Mesendoderm (in vitro differentiated cells): ENCODE measurements around the gene TGFB1I1.
"Not testable (repeated sequence)": the region's sequence is repeated elsewhere in the genome, so short reads cannot be mapped to it uniquely, and the experiment has no call there.

Source experiments
- DNase-seq: peaks from one replicate; pipeline ENCODE4 v3.0.0; 2013
- H2AK5ac ChIP-seq: 2 replicates; pipeline ENCODE4 v1.6.1; 2013; ENCODE audit warnings: low read length, inconsistent platforms
- H2BK120ac ChIP-seq: 2 replicates; pipeline ENCODE4 v1.6.1; 2013; ENCODE audit warnings: low read depth, mild to moderate bottlenecking, low read length, moderate library complexity, mixed read lengths
- H2BK15ac ChIP-seq: replicated peaks from 2 replicates; pipeline ENCODE4 v1.6.1; 2013; ENCODE audit warnings: low read depth, mild to moderate bottlenecking, moderate library complexity
- H2BK5ac ChIP-seq: 2 replicates; pipeline ENCODE4 v1.6.1; 2013; ENCODE audit warnings: low read length, inconsistent platforms
- H3K18ac ChIP-seq: 2 replicates; pipeline ENCODE4 v1.6.1; 2013; ENCODE audit warnings: mild to moderate bottlenecking, low read length, mixed read lengths
- H3K23ac ChIP-seq: one replicate; pipeline ENCODE4 v1.6.1; 2013; ENCODE audit warnings: low read length
- H3K27ac ChIP-seq: 2 replicates; pipeline ENCODE4 v1.5.1; 2013; ENCODE audit warnings: low read depth, mild to moderate bottlenecking, inconsistent platforms, low read length, moderate library complexity
- H3K27me3 ChIP-seq: 2 replicates; pipeline ENCODE4 v1.6.1; 2013; ENCODE audit warnings: low read length, control low read depth, mild to moderate bottlenecking, inconsistent platforms; ENCODE audit not compliant: insufficient read depth, poor library complexity
- H3K36me3 ChIP-seq: 2 replicates; pipeline ENCODE4 v1.6.1; 2013; ENCODE audit warnings: low read length, inconsistent platforms; ENCODE audit not compliant: control insufficient read depth, insufficient read depth
- H3K4ac ChIP-seq: one replicate; pipeline ENCODE4 v1.6.1; 2013; ENCODE audit warnings: low read depth, mild to moderate bottlenecking, low read length, moderate library complexity
- H3K4me1 ChIP-seq: 2 replicates; pipeline ENCODE4 v1.6.1; 2013; ENCODE audit warnings: low read depth, low read length, inconsistent platforms; ENCODE audit not compliant: control insufficient read depth
- H3K4me2 ChIP-seq: 2 replicates; pipeline ENCODE4 v1.6.1; 2013; ENCODE audit warnings: low read length
- H3K4me3 ChIP-seq: 2 replicates; pipeline ENCODE4 v1.5.1; 2013; ENCODE audit warnings: mild to moderate bottlenecking, low read length
- H3K56ac ChIP-seq: one replicate; pipeline ENCODE4 v1.6.1; 2013; ENCODE audit warnings: low read length
- H3K79me1 ChIP-seq: 2 replicates; pipeline ENCODE4 v1.6.1; 2013; ENCODE audit warnings: low read length, inconsistent platforms
- H3K79me2 ChIP-seq: 2 replicates; pipeline ENCODE4 v1.6.1; 2013; ENCODE audit warnings: mild to moderate bottlenecking, low read length; ENCODE audit not compliant: control insufficient read depth, insufficient read depth
- H3K9ac ChIP-seq: 2 replicates; pipeline ENCODE4 v1.6.1; 2013; ENCODE audit warnings: low read length, inconsistent platforms
- H4K5ac ChIP-seq: one replicate; pipeline ENCODE4 v1.6.1; 2013; ENCODE audit warnings: low read length
- H4K8ac ChIP-seq: one replicate; pipeline ENCODE4 v1.6.1; 2013; ENCODE audit warnings: low read depth, mild to moderate bottlenecking, control low read depth, low read length, moderate library complexity
- WGBS: extraction: QIAGEN DNeasy Blood & Tissue Kit; methylation state at CpG from one replicate; pipeline ENCODE4 v1.1.7; 2013; ENCODE audit warnings: low lambda C conversion rate, missing lambda C conversion rate; ENCODE audit not compliant: insufficient coverage; ENCODE audit errors: extremely low coverage; 5-methylcytosine and 5-hydroxymethylcytosine counted together

TGFB1I1 gene

GRCh38 chr16:31479751-31480150 lies 7.8 kb downstream of the TGFB1I1 start:
- no CpG with 5 or more reads among the region's 9 CpGs for WGBS

GRCh38 chr16:31480851-31481536 lies 9.0 kb downstream of the TGFB1I1 start:
- no peaks in the 10 kb centered on the region for H3K4me1 ChIP-seq
- no peaks in the 10 kb centered on the region for H3K36me3 ChIP-seq
- DNase-seq: no peak
- H3K4me3 ChIP-seq: no peak overlapping the region
- H3K4ac ChIP-seq: no peak overlapping the region
- no peak overlapping the region for H2AK5ac ChIP-seq
- no peak overlapping the region for H3K18ac ChIP-seq
- H4K5ac ChIP-seq: no peak overlapping the region
- no peak overlapping the region for H3K27ac ChIP-seq
- no peak overlapping the region for H3K4me2 ChIP-seq
- no peaks in the 10 kb centered on the region for H3K27me3 ChIP-seq
- WGBS: no CpG with 5 or more reads among the region's 7 CpGs
- H2BK15ac ChIP-seq: no peak overlapping the region
- H3K79me1 ChIP-seq: no peaks in the 10 kb centered on the region
- no peak overlapping the region for H2BK5ac ChIP-seq
- no peaks in the 10 kb centered on the region for H3K79me2 ChIP-seq
- no peak overlapping the region for H3K56ac ChIP-seq
- no peak overlapping the region for H2BK120ac ChIP-seq
- no peak overlapping the region for H3K9ac ChIP-seq
- H4K8ac ChIP-seq: no peak overlapping the region
- no peak overlapping the region for H3K23ac ChIP-seq

More at GRCh38 chr16:31479751-31480150, 7.8 kb downstream of the TGFB1I1 start:
- H3K79me2 ChIP-seq: no peaks in the 10 kb centered on the region
- H3K56ac ChIP-seq: no peak overlapping the region
- H3K27ac ChIP-seq: no peak overlapping the region
- H4K5ac ChIP-seq: no peak overlapping the region
- H3K4me3 ChIP-seq: no peak overlapping the region
- H3K79me1 ChIP-seq: no peaks in the 10 kb centered on the region
- H3K18ac ChIP-seq: no peak overlapping the region
- H3K4me1 ChIP-seq: no peaks in the 10 kb centered on the region
- no peak overlapping the region for H2AK5ac ChIP-seq
- no peak overlapping the region for H3K4ac ChIP-seq
- H3K36me3 ChIP-seq: no peaks in the 10 kb centered on the region
- H4K8ac ChIP-seq: no peak overlapping the region
- no peak for DNase-seq
- H2BK15ac ChIP-seq: no peak overlapping the region
- H3K27me3 ChIP-seq: peaks cover 3% of the 10 kb centered on the region
- no peak overlapping the region for H3K4me2 ChIP-seq
- no peak overlapping the region for H3K9ac ChIP-seq
- no peak overlapping the region for H2BK5ac ChIP-seq
- H2BK120ac ChIP-seq: no peak overlapping the region
- H3K23ac ChIP-seq: no peak overlapping the region

- H3K9ac ChIP-seq: no peak within 1 kb of the TSS
- no peaks in the 10 kb centered on the region for H3K79me1 ChIP-seq
- no peak within 1 kb of the TSS for H2AK5ac ChIP-seq
- no peak within 1 kb of the TSS for H4K8ac ChIP-seq
- peaks cover 10% of the 10 kb centered on the region for H3K27me3 ChIP-seq
- no peak within 1 kb of the TSS for H3K23ac ChIP-seq
- no peak within 1 kb of the TSS for H3K4ac ChIP-seq
- no CpG with 5 or more reads among the region's 4 CpGs for WGBS
- H3K79me2 ChIP-seq: no peaks in the 10 kb centered on the region
- H3K4me1 ChIP-seq: no peaks in the 10 kb centered on the region
- H4K5ac ChIP-seq: no peak within 1 kb of the TSS
- no peak within 1 kb of the TSS for H3K56ac ChIP-seq
- H3K4me2 ChIP-seq: no peak within 1 kb of the TSS
- no peak for DNase-seq
- H3K4me3 ChIP-seq: no peak within 1 kb of the TSS
- H2BK15ac ChIP-seq: no peak within 1 kb of the TSS
- no peak within 1 kb of the TSS for H2BK5ac ChIP-seq
- no peak within 1 kb of the TSS for H3K27ac ChIP-seq
- H3K18ac ChIP-seq: no peak within 1 kb of the TSS
- no peaks in the 10 kb centered on the region for H3K36me3 ChIP-seq
- no peak within 1 kb of the TSS for H2BK120ac ChIP-seq
Measured at GRCh38 chr16:31483081-31483480, 11.1 kb downstream of the TGFB1I1 start, which contains the start of gene SLC5A2. Gene SLC5A2 (plus strand): TSS chr16:31483123. CDS start chr16:31483137, 14 bp downstream.

- H3K9ac ChIP-seq, DNase-seq, H3K56ac ChIP-seq, H3K4me1 ChIP-seq, H2AK5ac ChIP-seq, H3K18ac ChIP-seq, H3K79me2 ChIP-seq, H4K5ac ChIP-seq, H3K4ac ChIP-seq, H3K4me3 ChIP-seq, H2BK15ac ChIP-seq, H3K27ac ChIP-seq, H4K8ac ChIP-seq, H3K79me1 ChIP-seq, H2BK5ac ChIP-seq, H3K4me2 ChIP-seq, H3K36me3 ChIP-seq, H2BK120ac ChIP-seq, H3K23ac ChIP-seq: not testable (repeated sequence)
- WGBS: no CpG with 5 or more reads among the region's 4 CpGs
- peaks cover 12% of the 10 kb centered on the region for H3K27me3 ChIP-seq
Measured at GRCh38 chr16:31484048-31484447, 12.1 kb downstream of the TGFB1I1 start.

- WGBS: no CpG with 5 or more reads among the region's 14 CpGs
- Histone ChIP-seq H3K36me3 (no peaks in the 10 kb centered on the region), H3K4ac (no peak overlapping the region), H3K27ac (no peak overlapping the region), H3K4me1 (no peaks in the 10 kb centered on the region), H3K9ac (no peak overlapping the region), H3K4me3 (no peak overlapping the region), H3K79me2 (no peaks in the 10 kb centered on the region), H3K23ac (no peak overlapping the region), H3K79me1 (no peaks in the 10 kb centered on the region), H3K56ac (peak overlapping the region; percentile 44), H3K27me3 (peaks cover 12% of the 10 kb centered on the region), H3K18ac (no peak overlapping the region), H4K5ac (no peak overlapping the region), H2BK120ac (no peak overlapping the region), H3K4me2 (no peak overlapping the region), H4K8ac (no peak overlapping the region), H2BK5ac (no peak overlapping the region), H2BK15ac (no peak overlapping the region), H2AK5ac (no peak overlapping the region)
- peak; percentile 27 for DNase-seq
Measured at GRCh38 chr16:31484491-31485171, 12.7 kb downstream of the TGFB1I1 start.
